IPS-NIHi11 (cell line): ENCODE results near the gene HOXC11.

ENCODE experiments used
- DNase-seq: peaks from one replicate; pipeline ENCODE4 v3.0.0; 2012; ENCODE audit warnings: mixed read lengths, low spot score

Gene HOXC11

DNA sequence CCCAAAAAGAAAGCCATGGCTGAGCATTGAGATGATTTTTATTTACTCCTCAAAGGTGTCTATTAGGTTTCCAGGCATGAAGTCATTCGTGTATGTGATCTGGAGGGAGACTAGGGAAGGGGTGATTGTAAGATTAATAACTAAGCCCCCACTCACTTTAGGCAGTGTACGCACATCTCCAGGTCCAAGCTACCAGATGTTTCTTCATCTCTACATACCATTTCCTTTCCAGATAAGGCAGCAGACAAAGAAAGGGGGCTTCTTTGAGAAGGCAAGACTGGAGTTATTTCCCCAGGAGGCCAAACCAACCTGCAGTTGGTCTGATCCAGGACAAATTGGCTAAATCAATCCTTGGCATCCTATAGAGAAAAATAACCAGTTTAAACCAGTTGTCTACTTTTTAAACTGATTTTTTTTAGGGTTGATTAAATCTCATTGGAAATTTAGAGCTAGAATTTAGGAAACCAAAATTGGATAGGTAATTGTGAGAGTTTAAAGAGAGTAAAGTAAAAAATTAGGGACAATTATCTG lies 30.4 kb upstream of the HOXC11 start:
- no peak for DNase-seq

DNA sequence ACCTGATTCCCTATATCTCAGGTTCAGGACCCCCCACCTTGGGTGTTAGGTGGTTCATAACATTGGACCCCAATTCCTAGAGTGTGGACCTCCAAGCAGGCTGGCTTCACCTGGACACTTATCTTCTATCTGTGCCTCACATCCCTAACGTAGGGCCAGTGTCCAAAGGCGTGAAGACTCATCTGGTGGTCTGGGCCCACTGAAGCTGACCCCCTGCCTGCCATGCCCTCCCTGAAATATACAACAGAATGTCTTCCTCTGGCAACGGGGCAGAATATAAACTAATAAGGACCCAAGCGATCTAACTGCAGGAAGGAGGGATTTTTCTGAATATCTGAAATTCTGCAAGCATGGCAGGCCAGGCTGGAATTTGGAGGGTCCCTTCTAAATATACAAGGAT lies 28.7 kb upstream of the HOXC11 start:
- DNase-seq: no peak

DNA sequence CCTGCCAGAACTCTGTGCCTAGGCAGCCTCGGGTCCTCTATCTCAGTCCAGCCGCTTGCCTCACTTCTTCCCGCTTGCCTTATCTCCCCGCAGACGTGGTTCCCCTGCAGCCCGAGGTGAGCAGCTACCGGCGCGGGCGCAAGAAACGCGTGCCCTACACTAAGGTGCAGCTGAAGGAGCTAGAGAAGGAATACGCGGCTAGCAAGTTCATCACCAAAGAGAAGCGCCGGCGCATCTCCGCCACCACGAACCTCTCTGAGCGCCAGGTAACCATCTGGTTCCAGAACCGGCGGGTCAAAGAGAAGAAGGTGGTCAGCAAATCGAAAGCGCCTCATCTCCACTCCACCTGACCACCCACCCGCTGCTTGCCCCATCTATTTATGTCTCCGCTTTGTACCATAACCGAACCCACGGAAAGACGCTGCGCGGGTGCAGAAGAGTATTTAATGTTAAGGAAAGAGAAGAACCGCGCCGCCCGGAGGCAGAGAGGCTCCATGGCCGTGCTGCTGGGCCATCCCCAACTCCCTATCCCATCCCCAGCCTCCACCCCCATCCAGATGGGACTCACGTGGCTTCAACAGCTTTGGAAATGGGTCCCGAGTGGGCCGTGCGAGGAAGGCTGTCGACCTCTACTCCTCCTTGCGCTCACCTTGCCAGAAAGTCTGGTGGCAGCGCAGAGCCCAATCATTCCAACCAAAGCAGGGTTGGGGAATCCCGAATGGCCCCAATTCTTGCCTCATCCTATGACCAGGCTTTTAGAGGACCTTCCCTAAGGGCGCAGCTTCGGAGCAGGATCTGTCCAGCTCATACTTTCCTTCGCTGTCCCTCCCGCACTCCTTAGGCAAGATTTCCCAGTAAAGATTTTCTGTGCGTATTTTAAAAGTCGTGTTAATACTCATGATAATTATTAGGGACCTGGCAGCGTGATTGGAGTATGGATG lies 27.7 kb upstream of the HOXC11 start:
- DNase-seq: no peak

GRCh38 chr12:53947743-53948142 lies 25.2 kb upstream of the HOXC11 start:
- no peak for DNase-seq

DNA sequence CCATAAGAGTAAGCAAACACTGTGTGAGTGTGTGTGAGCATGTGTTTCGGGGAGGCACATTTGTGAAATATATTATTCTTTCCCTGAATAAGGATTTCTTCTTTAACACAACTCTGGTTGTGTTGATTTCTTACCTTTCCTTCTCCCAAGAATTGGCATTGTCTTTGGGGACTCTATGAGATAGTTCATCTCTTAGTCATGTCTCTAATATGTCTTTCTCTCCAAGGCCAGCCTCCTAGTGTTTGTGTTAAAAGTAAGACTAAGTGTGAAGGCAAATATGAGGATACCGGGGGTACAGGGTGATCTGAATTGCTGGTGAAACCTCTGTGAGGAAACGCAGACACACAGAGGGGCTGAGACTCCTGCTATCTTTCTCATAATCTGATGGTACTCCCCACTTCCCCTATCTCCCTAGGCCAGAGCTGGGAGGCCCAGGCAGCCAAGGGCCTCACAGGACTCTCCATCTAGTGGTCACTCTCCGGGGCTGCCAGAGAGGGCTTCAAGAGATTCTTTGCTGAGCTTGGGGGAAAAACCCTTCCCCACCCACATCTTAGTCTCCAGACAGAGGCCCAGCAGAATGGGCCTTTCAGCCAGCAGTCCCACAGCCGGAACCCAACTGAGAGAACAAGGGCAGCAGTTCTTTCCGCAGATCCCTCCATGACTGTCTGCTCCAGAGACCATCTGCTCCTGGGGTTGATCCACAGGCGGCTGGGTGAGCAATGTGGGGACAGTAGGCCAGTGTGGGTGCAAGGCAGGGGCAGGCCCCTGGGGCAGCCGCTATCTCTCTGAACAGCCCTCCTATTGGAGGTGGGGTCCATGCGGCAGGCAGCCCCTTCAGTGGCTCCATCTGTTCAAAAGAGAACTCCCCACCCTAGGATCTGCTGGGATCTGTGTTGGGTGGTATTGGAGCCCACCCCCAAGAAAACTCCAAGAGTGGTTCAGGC lies 24.0 kb upstream of the HOXC11 start:
- DNase-seq: no peak

GRCh38 chr12:53949631-53950436 lies 23.1 kb upstream of the HOXC11 start:
- no peak for DNase-seq

DNA sequence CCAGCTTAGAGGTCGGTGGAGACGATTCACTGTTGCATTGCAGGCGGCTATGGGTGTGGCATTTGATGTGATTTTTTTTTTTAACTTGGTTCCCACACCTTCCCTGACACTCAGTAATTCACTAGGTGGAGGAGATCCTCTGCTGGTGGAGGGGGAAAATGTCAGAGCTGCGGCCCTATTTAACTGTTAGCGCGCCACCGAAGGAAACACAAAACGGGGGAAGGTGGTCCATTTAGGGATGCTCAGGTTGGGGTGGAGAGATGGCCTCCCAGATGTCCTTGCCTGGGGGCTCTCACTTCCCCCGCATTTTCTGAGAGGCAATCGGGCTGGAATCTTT lies 22.5 kb upstream of the HOXC11 start:
- DNase-seq: no peak

- DNase-seq: no peak
Measured at GRCh38 chr12:53950789-53951576, 21.9 kb upstream of the HOXC11 start.

DNA sequence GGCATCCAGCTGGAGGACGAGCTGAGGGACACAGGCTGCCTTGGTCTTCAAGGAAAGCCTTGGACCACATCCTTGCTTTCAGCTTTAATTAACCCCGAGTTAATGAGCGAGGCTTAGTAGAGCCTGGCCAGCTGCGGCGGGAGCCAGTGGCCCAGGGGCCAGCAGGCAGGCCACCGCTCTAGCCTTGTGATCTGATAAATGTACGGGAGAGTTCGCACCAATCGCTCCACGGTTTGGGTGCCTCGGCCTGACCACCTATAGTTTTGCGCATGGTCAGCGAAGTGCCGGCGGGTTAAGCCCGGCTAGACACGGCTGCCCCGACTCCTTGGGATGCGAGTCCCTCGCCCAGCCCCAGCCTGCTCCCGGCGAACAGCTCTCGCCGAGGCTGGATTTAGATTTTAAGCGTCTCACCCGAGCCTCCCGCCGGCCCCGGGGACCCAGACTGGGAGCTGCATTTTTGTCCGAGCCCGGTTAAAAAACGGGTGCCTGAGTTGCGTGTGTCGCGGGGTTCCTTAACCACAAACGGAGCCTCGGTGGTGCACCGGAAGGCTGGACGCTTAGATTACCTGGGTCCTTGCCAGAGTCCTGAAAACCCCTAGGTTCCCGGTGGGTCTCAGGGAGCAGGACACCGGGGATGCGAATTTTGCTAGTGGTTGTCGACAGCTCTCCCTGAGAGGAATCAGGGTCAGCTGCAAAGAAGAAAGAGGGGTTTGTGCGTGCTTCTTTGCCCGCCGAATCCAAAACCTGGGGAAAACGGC lies 21.2 kb upstream of the HOXC11 start:
- no peak for DNase-seq

GRCh38 chr12:53952335-53952694 lies 20.6 kb upstream of the HOXC11 start:
- DNase-seq: no peak

DNA sequence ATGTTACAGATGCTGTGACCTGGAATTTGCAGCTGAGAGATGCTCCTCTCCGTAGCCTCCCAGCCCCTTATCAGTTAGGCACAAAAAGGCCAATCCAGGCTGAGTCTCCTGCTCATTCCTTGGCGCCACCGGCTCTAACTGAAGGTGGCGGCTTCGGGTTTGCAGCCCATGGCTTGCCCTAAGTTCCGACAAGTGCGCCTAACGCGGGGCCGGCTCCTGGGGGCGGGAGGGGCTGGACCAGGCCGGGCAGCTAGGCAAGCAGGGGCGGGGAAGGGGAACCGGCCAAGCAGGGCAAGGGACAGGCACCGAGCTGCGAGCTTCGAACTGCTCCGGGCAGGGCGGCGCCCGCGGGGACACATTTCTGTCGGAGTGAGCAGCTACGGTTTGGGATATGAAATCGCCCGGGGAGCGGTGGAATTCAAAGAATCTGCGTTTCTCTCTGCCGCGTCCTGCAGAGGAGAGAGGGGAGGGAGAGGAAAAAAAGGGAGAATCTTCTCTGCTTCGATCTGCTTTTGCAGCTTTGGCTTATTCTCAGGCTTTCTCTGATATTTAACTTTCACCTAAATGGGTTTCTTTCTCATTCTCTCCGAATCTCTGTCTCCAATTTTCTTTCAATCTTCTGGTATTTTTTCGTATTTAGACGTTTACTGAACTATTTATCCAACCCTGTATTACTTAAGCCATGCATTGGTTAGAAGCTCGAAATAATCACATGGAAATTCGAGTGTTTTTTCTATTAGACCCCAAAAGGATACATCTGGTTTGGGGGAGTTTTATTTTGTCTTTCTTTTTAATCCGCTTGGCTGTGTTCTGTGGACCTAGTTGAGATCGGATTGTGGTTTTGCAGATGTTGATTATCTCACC lies 19.8 kb upstream of the HOXC11 start:
- peak; percentile 61 for DNase-seq

- no peak for DNase-seq
Measured at GRCh38 chr12:53953831-53954693, 18.9 kb upstream of the HOXC11 start.

DNA sequence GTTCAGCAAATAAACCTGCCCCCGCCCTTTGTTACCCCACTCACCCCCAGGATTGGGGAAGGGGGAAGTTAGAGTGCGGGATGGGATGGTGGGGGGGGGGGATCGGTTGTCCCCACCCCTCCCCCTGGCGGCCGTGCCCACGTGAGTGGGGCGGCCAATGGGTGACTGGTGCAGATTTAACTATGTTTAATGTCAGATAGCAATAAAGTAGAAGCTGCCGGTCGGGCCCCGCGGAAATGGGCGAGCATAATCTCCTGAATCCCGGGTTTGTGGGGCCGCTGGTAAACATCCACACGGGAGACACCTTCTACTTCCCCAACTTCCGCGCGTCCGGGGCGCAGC lies 18.3 kb upstream of the HOXC11 start, which contains the start of gene HOXC12:
Gene HOXC12, plus strand, starts transcription at position 210 of the 342 bp plus-strand sequence. Its CDS starts 27 bp downstream, at position 237.
- no peak for DNase-seq

GRCh38 chr12:53955036-53955775 lies 17.7 kb upstream of the HOXC11 start:
- no peak for DNase-seq

DNA sequence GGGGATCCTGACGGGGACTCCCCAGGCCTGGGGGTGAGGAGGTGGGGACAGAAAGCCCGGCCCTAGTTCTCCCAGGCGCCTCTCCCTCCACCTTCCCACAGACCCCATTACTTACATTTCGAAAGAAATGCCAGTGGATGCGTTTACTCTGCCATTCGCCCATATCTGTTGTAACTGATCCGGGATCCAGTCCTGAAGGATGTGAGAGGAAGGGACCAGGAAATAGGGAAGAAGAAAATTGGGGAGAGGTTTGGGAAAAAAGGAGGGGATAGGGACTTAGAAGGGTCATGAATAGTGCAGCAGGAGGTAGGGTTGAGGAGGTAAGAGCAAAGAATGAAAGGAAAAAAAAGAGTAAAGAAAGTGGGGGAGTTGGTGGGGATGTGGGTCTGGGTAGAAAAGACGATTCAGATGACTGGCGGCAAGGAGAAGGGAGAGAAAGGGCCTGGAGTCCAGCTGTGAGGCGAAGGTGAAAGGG lies 17.1 kb upstream of the HOXC11 start:
- DNase-seq: no peak

GRCh38 chr12:53956251-53956887 lies 16.6 kb upstream of the HOXC11 start:
- no peak for DNase-seq
